Keratinocyte (primary cell): ENCODE results near the gene LINC01488. TPM values are rescaled to one million over a fixed set of nuclear protein-coding genes. Genes with fewer than 3 reads are reported as not detected.

Experiments
- DNase-seq: peaks from one replicate; pipeline ENCODE4 v3.0.0-alpha.2; 2011; ENCODE audit warnings: low read depth, missing footprints, low spot score
- FAIRE-seq: peaks from 2 replicates; lab custom pipeline; 2011; peaks lifted over from hg19 to GRCh38; lab: Jason Lieb, UNC
- H2AFZ ChIP-seq: 2 replicates; pipeline ENCODE4 v1.6.0; 2012; ENCODE audit warnings: low read length, control low read depth, inconsistent platforms; ENCODE audit not compliant: control insufficient read depth
- H3K27ac ChIP-seq: 2 replicates; pipeline ENCODE4 v1.5.1; 2011; ENCODE audit warnings: low read length; ENCODE audit not compliant: control insufficient read depth, insufficient read depth
- H3K27me3 ChIP-seq: 3 replicates; pipeline ENCODE4 v1.6.0; 2011; ENCODE audit warnings: low read length; ENCODE audit not compliant: control insufficient read depth, insufficient read depth; ENCODE audit errors: extremely low read depth
- H3K36me3 ChIP-seq, 2 experiments: 2 replicates in 1 of 2; 3 replicates in 1 of 2; pipeline ENCODE4 v1.5.1; 2011; ENCODE audit warnings: low read length in 2 of 2, mild to moderate bottlenecking in 1 of 2; ENCODE audit not compliant: control insufficient read depth in 2 of 2, insufficient read depth in 2 of 2; ENCODE audit errors: extremely low read depth in 1 of 2
- H3K4me1 ChIP-seq: 3 replicates; pipeline ENCODE4 v1.5.1; 2011; ENCODE audit warnings: low read length; ENCODE audit not compliant: control insufficient read depth, insufficient read depth; ENCODE audit errors: extremely low read depth
- H3K4me2 ChIP-seq: 3 replicates; pipeline ENCODE4 v1.6.0; 2011; ENCODE audit warnings: low read depth, low read length; ENCODE audit not compliant: control insufficient read depth, insufficient read depth; ENCODE audit errors: extremely low read depth
- H3K4me3 ChIP-seq, 3 experiments: fragments of 200-600 bp in 1 of 3; sonication (generic) in 1 of 3; 2 replicates in 2 of 3; 3 replicates in 1 of 3; pipeline ENCODE4 v1.5.1; 2011 to 2016; ENCODE audit warnings: low read length in 3 of 3, mild to moderate bottlenecking in 3 of 3, control low read depth in 2 of 3, inconsistent platforms in 1 of 3, low read depth in 1 of 3, mixed read lengths in 1 of 3, mixed run types in 1 of 3, moderate library complexity in 1 of 3; ENCODE audit not compliant: control insufficient read depth in 2 of 3, insufficient read depth in 2 of 3; ENCODE audit errors: extremely low read depth in 1 of 3
- H3K79me2 ChIP-seq: 2 replicates; pipeline ENCODE4 v1.6.0; 2012; ENCODE audit warnings: low read length; ENCODE audit not compliant: control insufficient read depth, insufficient read depth
- H3K9ac ChIP-seq: 3 replicates; pipeline ENCODE4 v1.6.0; 2011; ENCODE audit warnings: low read length; ENCODE audit not compliant: control insufficient read depth, insufficient read depth; ENCODE audit errors: extremely low read depth
- H3K9me1 ChIP-seq: 3 replicates; pipeline ENCODE4 v1.6.0; 2011; ENCODE audit warnings: low read length; ENCODE audit not compliant: control insufficient read depth, insufficient read depth; ENCODE audit errors: extremely low read depth
- H3K9me3 ChIP-seq: 2 replicates; pipeline ENCODE4 v1.5.1; 2012; ENCODE audit warnings: low read depth, low read length; ENCODE audit not compliant: control insufficient read depth
- H4K20me1 ChIP-seq: 3 replicates; pipeline ENCODE4 v1.6.0; 2011; ENCODE audit warnings: low read length; ENCODE audit not compliant: control insufficient read depth, insufficient read depth; ENCODE audit errors: extremely low read depth
- EZH2 ChIP-seq: IDR thresholded peaks from one replicate; pipeline ENCODE4 v1.6.1; 2012; ENCODE audit warnings: inconsistent platforms, mild to moderate bottlenecking, low read length, moderate library complexity
- dilution Hi-C: fragments of 300-500 bp; cut with MboI; formaldehyde crosslinking; loops from one replicate; pipeline ENCODE4 v1.7.0; 2020; ENCODE audit warnings: low sequenced_read_pairs; ENCODE audit not compliant: extremely low pct_ligation_motif_present
- polyA plus RNA-seq, 5 experiments: library from polyadenylated mRNA; depleted of rRNA in 3 of 5; stranded (reverse) in 3 of 5; stranded (forward) in 1 of 5; unstranded in 1 of 5; fragments of >200 nt; gene quantifications; 1 replicate in 1 of 5; 2 replicates in 3 of 5; 3 replicates in 1 of 5; pipeline versions ENCODE4 v1.2.1 to v1.2.3, GENCODE V29; 2011 to 2012; ENCODE audit warnings: missing spikeins in 2 of 5, low read depth in 1 of 5, low replicate concordance in 1 of 5
- TF ChIP-seq, protein P1 (sequence below), 3 experiments: IDR thresholded peaks in 1 of 3; conservative IDR thresholded peaks in 1 of 3; optimal IDR thresholded peaks in 1 of 3; 2 replicates in 2 of 3; 3 replicates in 1 of 3; pipeline versions ENCODE3 to v1.5.1; 2011; ENCODE audit warnings: low read length in 3 of 3, mild to moderate bottlenecking in 3 of 3, moderate library complexity in 2 of 3, control low read depth in 1 of 3, inconsistent platforms in 1 of 3; ENCODE audit not compliant: insufficient read depth in 2 of 3; ENCODE audit errors: extremely low read depth in 1 of 3

The LINC01488 gene
- polyA plus RNA-seq, 1 donor (not counting 4 experiments of a cell fraction or from before 2014, with no cell fraction given) = not detected

DNA sequence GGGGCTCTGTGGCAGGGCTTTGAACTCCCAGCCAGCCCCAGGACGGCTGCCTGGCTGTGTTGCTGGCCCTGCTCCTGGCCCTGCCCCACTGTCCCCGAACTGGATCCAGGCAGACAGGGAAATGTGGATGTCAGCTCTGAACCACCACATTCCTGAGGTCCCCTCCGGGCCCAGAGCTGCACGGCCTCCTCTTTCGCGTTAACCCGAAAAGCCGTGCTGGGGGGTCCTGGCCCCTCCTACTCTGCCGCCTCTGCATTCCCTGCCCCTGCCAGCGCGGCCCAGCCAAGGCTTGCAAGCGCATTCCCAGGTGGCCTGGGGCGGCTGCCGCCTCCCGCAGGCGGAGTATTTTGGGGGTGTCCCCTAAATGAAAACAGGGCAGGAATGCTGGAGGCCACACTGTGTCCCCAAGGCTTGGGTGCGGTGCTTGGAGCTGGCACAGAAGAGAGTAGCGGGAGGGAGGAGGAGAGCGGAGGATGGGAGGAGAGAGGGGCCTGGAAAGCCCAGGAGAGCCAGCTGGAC lies 5.4 kb downstream of the LINC01488 start:
- FAIRE-seq (no peak), DNase-seq (no peak)
- no peak overlapping the region for H3K4me3 ChIP-seq
- dilution Hi-C loops = no loop called here
- H3K4me2 ChIP-seq = no peak overlapping the region
- H2AFZ ChIP-seq = no peak overlapping the region
- peaks cover 3% of the 10 kb centered on the region for H3K9me3 ChIP-seq
- TF ChIP-seq, protein P1, sequence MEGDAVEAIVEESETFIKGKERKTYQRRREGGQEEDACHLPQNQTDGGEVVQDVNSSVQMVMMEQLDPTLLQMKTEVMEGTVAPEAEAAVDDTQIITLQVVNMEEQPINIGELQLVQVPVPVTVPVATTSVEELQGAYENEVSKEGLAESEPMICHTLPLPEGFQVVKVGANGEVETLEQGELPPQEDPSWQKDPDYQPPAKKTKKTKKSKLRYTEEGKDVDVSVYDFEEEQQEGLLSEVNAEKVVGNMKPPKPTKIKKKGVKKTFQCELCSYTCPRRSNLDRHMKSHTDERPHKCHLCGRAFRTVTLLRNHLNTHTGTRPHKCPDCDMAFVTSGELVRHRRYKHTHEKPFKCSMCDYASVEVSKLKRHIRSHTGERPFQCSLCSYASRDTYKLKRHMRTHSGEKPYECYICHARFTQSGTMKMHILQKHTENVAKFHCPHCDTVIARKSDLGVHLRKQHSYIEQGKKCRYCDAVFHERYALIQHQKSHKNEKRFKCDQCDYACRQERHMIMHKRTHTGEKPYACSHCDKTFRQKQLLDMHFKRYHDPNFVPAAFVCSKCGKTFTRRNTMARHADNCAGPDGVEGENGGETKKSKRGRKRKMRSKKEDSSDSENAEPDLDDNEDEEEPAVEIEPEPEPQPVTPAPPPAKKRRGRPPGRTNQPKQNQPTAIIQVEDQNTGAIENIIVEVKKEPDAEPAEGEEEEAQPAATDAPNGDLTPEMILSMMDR (optimal IDR thresholded peaks at IDR 0.05 in 1 of 3, IDR thresholded peaks at IDR 0.05 in 1 of 3, conservative IDR thresholded peaks at IDR 0.05 in 1 of 3; ENCODE audit: extremely low read depth in 1 of 3, insufficient read depth in 2 of 3, low read length in 3 of 3) = no peak
- no peak for TF ChIP-seq EZH2
- no peaks in the 10 kb centered on the region for H3K79me2 ChIP-seq
- no peak overlapping the region for H3K9ac ChIP-seq
- no peak overlapping the region for H3K27ac ChIP-seq
- no peaks in the 10 kb centered on the region for H3K36me3 ChIP-seq
- H3K4me1 ChIP-seq = no peaks in the 10 kb centered on the region
- no peaks in the 10 kb centered on the region for H3K9me1 ChIP-seq
- no peaks in the 10 kb centered on the region for H4K20me1 ChIP-seq
- H3K27me3 ChIP-seq = peaks cover 24% of the 10 kb centered on the region

DNA sequence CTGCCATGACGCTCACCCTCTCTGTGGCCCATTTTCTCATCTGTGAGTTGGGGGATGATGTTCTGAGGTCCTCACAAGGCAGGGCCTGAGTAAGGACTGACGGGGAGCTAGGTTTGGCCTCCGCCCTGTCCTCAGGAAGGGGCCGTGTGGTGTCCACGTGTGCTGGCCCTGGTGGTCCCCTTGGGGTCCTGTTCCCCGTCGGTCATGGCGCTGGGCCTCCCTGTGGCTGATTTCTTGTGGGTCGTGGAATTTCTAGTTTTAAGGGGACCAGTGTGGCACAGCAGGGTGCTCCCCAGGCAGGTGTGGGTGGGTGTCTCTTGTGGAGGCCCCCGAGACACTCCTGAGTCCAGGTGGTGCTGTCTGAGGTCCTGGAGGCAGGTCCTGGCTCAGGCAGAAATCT lies 5.9 kb downstream of the LINC01488 start:
- Histone ChIP-seq H3K4me3 (no peak overlapping the region), H3K4me1 (no peaks in the 10 kb centered on the region), H3K9me3 (no peaks in the 10 kb centered on the region), H3K79me2 (no peaks in the 10 kb centered on the region), H3K27me3 (peaks cover 27% of the 10 kb centered on the region), H3K9me1 (no peaks in the 10 kb centered on the region), H3K4me2 (no peak overlapping the region), H4K20me1 (no peaks in the 10 kb centered on the region), H2AFZ (no peak overlapping the region), H3K9ac (no peak overlapping the region), H3K36me3 (no peaks in the 10 kb centered on the region), H3K27ac (no peak overlapping the region)
- DNase-seq = no peak
- TF ChIP-seq, protein P1 (optimal IDR thresholded peaks at IDR 0.05 in 1 of 3, IDR thresholded peaks at IDR 0.05 in 1 of 3, conservative IDR thresholded peaks at IDR 0.05 in 1 of 3; ENCODE audit: extremely low read depth in 1 of 3, insufficient read depth in 2 of 3, low read length in 3 of 3) = no peak
- no peak for TF ChIP-seq EZH2
- FAIRE-seq = no peak
- dilution Hi-C loops = no loop called here
